H1 (cell line): ENCODE measurements around the gene KCNE4. TPM values are rescaled to one million over a fixed set of nuclear protein-coding genes. Genes with fewer than 3 reads are reported as not detected.

Experiments used
- CTCF ChIA-PET: fragments of 300-600 bp; sonication (Branson Sonifier 250); formaldehyde crosslinking; loops from one replicate; lab custom pipeline; 2021; ENCODE audit not compliant: partially characterized antibody; lab: Charles Lee
- POLR2A ChIA-PET: fragments of 300-600 bp; sonication (Branson Sonifier 250); formaldehyde crosslinking; loops from one replicate; lab custom pipeline; 2021; ENCODE audit warnings: inconsistent platforms; ENCODE audit not compliant: partially characterized antibody; lab: Charles Lee
- DNase-seq, 2 experiments: peaks; one replicate each; pipeline versions ENCODE4 v3.0.0 to v3.0.0-alpha.2; 2010 to 2022; ENCODE audit warnings: low spot score in 2 of 2, low read depth in 1 of 2, mixed read lengths in 1 of 2
- FAIRE-seq: peaks from 2 replicates; lab custom pipeline; 2011; peaks lifted over from hg19 to GRCh38; lab: Jason Lieb, UNC
- H2AFZ ChIP-seq: 2 replicates; pipeline ENCODE4 v1.8.1; 2012; ENCODE audit warnings: low read length, inconsistent platforms
- H2AK5ac ChIP-seq: 2 replicates; pipeline ENCODE4 v1.6.1; 2013; ENCODE audit warnings: low read depth, low read length
- H2BK120ac ChIP-seq: replicated peaks from 2 replicates; pipeline ENCODE3; 2013; ENCODE audit warnings: low read depth, low read length, inconsistent platforms
- H2BK12ac ChIP-seq: 2 replicates; pipeline ENCODE4 v1.6.1; 2013; ENCODE audit warnings: low read depth, low read length
- H2BK15ac ChIP-seq: 2 replicates; pipeline ENCODE4 v1.6.1; 2013; ENCODE audit warnings: low read length
- H2BK20ac ChIP-seq: 2 replicates; pipeline ENCODE4 v1.6.1; 2013; ENCODE audit warnings: low read length
- H2BK5ac ChIP-seq: 2 replicates; pipeline ENCODE4 v1.6.1; 2013; ENCODE audit warnings: low read depth, low read length
- H3K14ac ChIP-seq: 2 replicates; pipeline ENCODE4 v1.6.1; 2013; ENCODE audit warnings: inconsistent platforms; ENCODE audit not compliant: insufficient read length
- H3K18ac ChIP-seq: 2 replicates; pipeline ENCODE4 v1.6.1; 2013; ENCODE audit warnings: low read length; ENCODE audit errors: extremely low read depth
- H3K23ac ChIP-seq: 2 replicates; pipeline ENCODE4 v1.6.1; 2013; ENCODE audit warnings: inconsistent platforms; ENCODE audit not compliant: insufficient read length
- H3K23me2 ChIP-seq: 2 replicates; pipeline ENCODE4 v1.6.1; 2013; ENCODE audit warnings: low read depth, low read length
- H3K27ac ChIP-seq: 2 replicates; pipeline ENCODE4 v1.6.1; 2011; ENCODE audit warnings: low read depth, low read length, inconsistent platforms
- H3K27me3 ChIP-seq, 4 experiments: replicated peaks in 1 of 4; 1 replicate in 1 of 4; 2 replicates in 3 of 4; pipeline versions ENCODE4 v1.6.1 to v1.8.1; 2011 to 2013; ENCODE audit warnings: low read length in 3 of 4, mild to moderate bottlenecking in 3 of 4, inconsistent platforms in 2 of 4, mixed read lengths in 2 of 4, moderate library complexity in 1 of 4; ENCODE audit not compliant: control insufficient read depth in 3 of 4, insufficient read depth in 3 of 4; ENCODE audit errors: extremely low read depth in 1 of 4
- H3K36me3 ChIP-seq, 4 experiments: 2 replicates each; pipeline versions ENCODE4 v1.6.1 to v1.8.1; 2011 to 2013; ENCODE audit warnings: mild to moderate bottlenecking in 4 of 4, low read length in 3 of 4, moderate library complexity in 2 of 4, control low read depth in 1 of 4, inconsistent platforms in 1 of 4; ENCODE audit not compliant: insufficient read depth in 4 of 4, control insufficient read depth in 2 of 4
- H3K4ac ChIP-seq: replicated peaks from 2 replicates; pipeline ENCODE3; 2013; ENCODE audit warnings: low read length, low read depth, mixed read lengths, inconsistent platforms; ENCODE audit not compliant: insufficient read length
- H3K4me1 ChIP-seq, 4 experiments: replicated peaks in 1 of 4; 1 replicate in 1 of 4; 2 replicates in 3 of 4; pipeline versions ENCODE4 v1.6.1 to v1.8.1; 2011 to 2013; ENCODE audit warnings: low read length in 3 of 4, inconsistent platforms in 2 of 4, mixed read lengths in 1 of 4; ENCODE audit not compliant: insufficient read depth in 4 of 4, control insufficient read depth in 3 of 4
- H3K4me2 ChIP-seq, 2 experiments: 2 replicates each; pipeline versions ENCODE4 v1.6.1 to v1.8.1; 2011 to 2013; ENCODE audit warnings: low read depth in 2 of 2, low read length in 2 of 2, control low read depth in 1 of 2, inconsistent platforms in 1 of 2, mild to moderate bottlenecking in 1 of 2; ENCODE audit not compliant: insufficient read depth in 1 of 2
- H3K4me3 ChIP-seq, 4 experiments: fragments of 200-600, 300-600 bp in 1 of 4; sonication (generic), shearing (Covaris generic), sonication (Bioruptor Twin) in 1 of 4; 2 replicates each; pipeline versions ENCODE4 v1.5.1 to v1.8.1; 2011 to 2016; ENCODE audit warnings: low read length in 4 of 4, low read depth in 3 of 4, control low read depth in 2 of 4, inconsistent platforms in 2 of 4, mild to moderate bottlenecking in 2 of 4, mixed read lengths in 1 of 4, moderate library complexity in 1 of 4; ENCODE audit not compliant: insufficient read depth in 2 of 4; ENCODE audit errors: extremely low read depth in 1 of 4
- H3K56ac ChIP-seq: replicated peaks from 2 replicates; pipeline ENCODE3; 2013; ENCODE audit warnings: low read depth, mild to moderate bottlenecking, mixed read lengths, low read length, inconsistent platforms; ENCODE audit not compliant: insufficient read length
- H3K79me1 ChIP-seq: 2 replicates; pipeline ENCODE4 v1.6.1; 2013; ENCODE audit warnings: low read depth, low read length, control low read depth
- H3K79me2 ChIP-seq, 2 experiments: 2 replicates each; pipeline versions ENCODE4 v1.6.1 to v1.8.1; 2012 to 2013; ENCODE audit warnings: low read length in 2 of 2, mild to moderate bottlenecking in 2 of 2, inconsistent platforms in 1 of 2; ENCODE audit not compliant: insufficient read depth in 2 of 2, control insufficient read depth in 1 of 2
- H3K9ac ChIP-seq, 4 experiments: replicated peaks in 1 of 4; 1 replicate in 1 of 4; 2 replicates in 3 of 4; pipeline versions ENCODE4 v1.6.1 to v1.8.1; 2011 to 2013; ENCODE audit warnings: low read depth in 3 of 4, low read length in 3 of 4, control low read depth in 2 of 4, mild to moderate bottlenecking in 2 of 4, moderate library complexity in 2 of 4, inconsistent platforms in 1 of 4; ENCODE audit errors: extremely low read depth in 1 of 4
- H3K9me3 ChIP-seq, 2 experiments: 2 replicates each; pipeline versions ENCODE4 v1.6.1 to v1.8.1; 2012 to 2013; ENCODE audit warnings: mild to moderate bottlenecking in 2 of 2, moderate library complexity in 2 of 2, control low read depth in 1 of 2, inconsistent platforms in 1 of 2, low read depth in 1 of 2, low read length in 1 of 2, mixed read lengths in 1 of 2; ENCODE audit not compliant: insufficient read depth in 2 of 2
- H4K20me1 ChIP-seq, 2 experiments: replicated peaks in 1 of 2; 2 replicates each; pipeline versions ENCODE3 to v1.8.1; 2011 to 2013; ENCODE audit warnings: inconsistent platforms in 2 of 2, low read length in 2 of 2, mild to moderate bottlenecking in 1 of 2; ENCODE audit not compliant: insufficient read depth in 2 of 2, control insufficient read depth in 1 of 2
- H4K5ac ChIP-seq: 2 replicates; pipeline ENCODE4 v1.6.1; 2013; ENCODE audit warnings: low read length, low read depth, mixed read lengths, inconsistent platforms; ENCODE audit not compliant: insufficient read length
- H4K8ac ChIP-seq: 2 replicates; pipeline ENCODE4 v1.8.0; 2013; ENCODE audit warnings: mild to moderate bottlenecking, moderate library complexity, low read length, inconsistent platforms; ENCODE audit not compliant: insufficient read depth; ENCODE audit errors: extremely low read depth
- H4K91ac ChIP-seq: replicated peaks from 2 replicates; pipeline ENCODE3; 2013; ENCODE audit warnings: low read length, mixed read lengths, inconsistent platforms; ENCODE audit not compliant: insufficient read length
- CBX5 ChIP-seq: fragments of 300-800, 300-1000 bp; sonication (generic); IDR thresholded peaks from 2 replicates; pipeline ENCODE4 v1.7.1; 2016; ENCODE audit warnings: antibody characterized with exemption, low read length, low read depth
- CBX8 ChIP-seq: fragments of 300-800, 300-1000 bp; sonication (generic); IDR thresholded peaks from 2 replicates; pipeline ENCODE4 v1.7.1; 2016; ENCODE audit warnings: low read depth, low read length, borderline replicate concordance
- FOSL1 ChIP-seq: IDR thresholded peaks from 2 replicates; pipeline ENCODE4 v1.6.1; 2011; ENCODE audit warnings: mild to moderate bottlenecking, low read depth, low read length, moderate library complexity; ENCODE audit not compliant: insufficient read depth
- KDM1A ChIP-seq: fragments of 200-600, 300-600 bp; sonication (generic); IDR thresholded peaks from 2 replicates; pipeline ENCODE4 v1.7.1; 2016; ENCODE audit warnings: mild to moderate bottlenecking, low read length, borderline replicate concordance
- PHF8 ChIP-seq: fragments of 200-600 bp; sonication (generic); conservative IDR thresholded peaks from 2 replicates; pipeline ENCODE4 v1.7.1; 2012; ENCODE audit warnings: low read depth, mild to moderate bottlenecking, inconsistent platforms, low read length, moderate library complexity
- RXRA ChIP-seq: IDR thresholded peaks from 2 replicates; pipeline ENCODE4 v1.6.1; 2011; ENCODE audit warnings: low read depth, mild to moderate bottlenecking, low read length, moderate library complexity; ENCODE audit not compliant: insufficient read depth
- TAF7 ChIP-seq: optimal IDR thresholded peaks from 2 replicates; pipeline ENCODE3; 2011; ENCODE audit warnings: low read depth, mild to moderate bottlenecking, inconsistent platforms, low read length, moderate library complexity, borderline replicate concordance
- TEAD4 ChIP-seq: IDR thresholded peaks from 2 replicates; pipeline ENCODE4 v1.6.1; 2012; ENCODE audit warnings: low read depth, low read length, inconsistent platforms, mixed read lengths
- WGBS, 2 experiments: shearing (Covaris generic) in 1 of 2; methylation state at CpG; one replicate each; pipeline versions ENCODE4 v1.1.6 to v1.1.7; 2013 to 2015; ENCODE audit warnings: low lambda C conversion rate in 2 of 2, mixed read lengths in 2 of 2, inconsistent platforms in 1 of 2, low coverage in 1 of 2, missing lambda C conversion rate in 1 of 2; ENCODE audit not compliant: insufficient replicate concordance in 2 of 2, insufficient coverage in 1 of 2, insufficient read length in 1 of 2; ENCODE audit errors: extremely low coverage in 1 of 2, missing lambda C conversion rate in 1 of 2; 5-methylcytosine and 5-hydroxymethylcytosine counted together
- polyA plus RNA-seq, 7 experiments: library from polyadenylated mRNA; depleted of rRNA in 3 of 7; stranded (reverse) in 5 of 7; unstranded in 2 of 7; fragments of >200 nt in 5 of 7; fragments of 200-250 nt in 2 of 7; gene quantifications; 1 replicate in 5 of 7; 2 replicates in 1 of 7; 4 replicates in 1 of 7; pipeline versions ENCODE4 v1.2.1 to v1.2.3, GENCODE V29; 2011 to 2013; ENCODE audit warnings: missing spikeins in 2 of 7, mixed read lengths in 2 of 7
- total RNA-seq: library from RNA; stranded (reverse); fragmentation: NEBNext Ultra II Directional; extraction: Animal tissue kit (Norgen Biotek cat#: 25700); gene quantifications from 2 replicates; pipeline ENCODE4 v1.2.1, GENCODE V29; 2021

Gene KCNE4
- total and polyA plus RNA-seq, 2 of the 8 experiments (the other 6 are each of a cell fraction or from before 2014, with no cell fraction given) = 0.08 to 0.09 TPM

GRCh38 chr2:223079925-223080324 is 27.9 kb downstream of the KCNE4 start:
- Histone ChIP-seq H2AFZ (no peak overlapping the region), H3K4me2 (no peak overlapping the region), H3K4me3 (no peak overlapping the region), H3K27me3 (no peaks in the 10 kb centered on the region), H4K91ac (no peak overlapping the region), H3K23ac (no peak overlapping the region), H2AK5ac (no peak overlapping the region), H3K14ac (no peak overlapping the region), H2BK20ac (no peak overlapping the region), H2BK15ac (no peak overlapping the region), H3K79me2 (no peaks in the 10 kb centered on the region), H3K4me1 (peaks cover 0 to 2% (median 0%) of the 10 kb centered on the region in 4 experiments; a peak in 1 of 7 replicates), H2BK5ac (no peak overlapping the region), H3K9ac (no peak overlapping the region), H3K27ac (no peak overlapping the region), H4K20me1 (no peaks in the 10 kb centered on the region), H3K4ac (no peak overlapping the region), H3K9me3 (no peaks in the 10 kb centered on the region), H3K23me2 (no peaks in the 10 kb centered on the region), H2BK120ac (no peak overlapping the region), H3K79me1 (no peaks in the 10 kb centered on the region), H3K56ac (no peak overlapping the region), H2BK12ac (no peak overlapping the region), H4K8ac (no peak overlapping the region), H4K5ac (no peak overlapping the region), H3K18ac (no peak overlapping the region), H3K36me3 (no peaks in the 10 kb centered on the region)
- no peak for DNase-seq
- ChIA-PET POLR2A (no interaction called here), CTCF (interaction anchor here (1.3 kb wide), 1 partner anchor 13 kb away, joined by 4 read pairs; no protein-coding TSS in a partner anchor)
- WGBS, 2 experiments = 73% methylated on average over 2 of the region's 2 CpGs; no CpG with 5 or more reads in 1 of the 2 experiments
- FAIRE-seq = no peak
- TF ChIP-seq CBX5 (no peak), RXRA (no peak), FOSL1 (no peak), TAF7 (no peak), TEAD4 (no peak), CBX8 (no peak), PHF8 (no peak), KDM1A (no peak)
